Brain pericyte (primary cell): ENCODE measurements around the gene UXS1.

Experiments used
- DNase-seq: peaks from one replicate; pipeline ENCODE4 v3.0.0-alpha.2; 2012; ENCODE audit warnings: low read depth, low spot score

Gene UXS1

DNA sequence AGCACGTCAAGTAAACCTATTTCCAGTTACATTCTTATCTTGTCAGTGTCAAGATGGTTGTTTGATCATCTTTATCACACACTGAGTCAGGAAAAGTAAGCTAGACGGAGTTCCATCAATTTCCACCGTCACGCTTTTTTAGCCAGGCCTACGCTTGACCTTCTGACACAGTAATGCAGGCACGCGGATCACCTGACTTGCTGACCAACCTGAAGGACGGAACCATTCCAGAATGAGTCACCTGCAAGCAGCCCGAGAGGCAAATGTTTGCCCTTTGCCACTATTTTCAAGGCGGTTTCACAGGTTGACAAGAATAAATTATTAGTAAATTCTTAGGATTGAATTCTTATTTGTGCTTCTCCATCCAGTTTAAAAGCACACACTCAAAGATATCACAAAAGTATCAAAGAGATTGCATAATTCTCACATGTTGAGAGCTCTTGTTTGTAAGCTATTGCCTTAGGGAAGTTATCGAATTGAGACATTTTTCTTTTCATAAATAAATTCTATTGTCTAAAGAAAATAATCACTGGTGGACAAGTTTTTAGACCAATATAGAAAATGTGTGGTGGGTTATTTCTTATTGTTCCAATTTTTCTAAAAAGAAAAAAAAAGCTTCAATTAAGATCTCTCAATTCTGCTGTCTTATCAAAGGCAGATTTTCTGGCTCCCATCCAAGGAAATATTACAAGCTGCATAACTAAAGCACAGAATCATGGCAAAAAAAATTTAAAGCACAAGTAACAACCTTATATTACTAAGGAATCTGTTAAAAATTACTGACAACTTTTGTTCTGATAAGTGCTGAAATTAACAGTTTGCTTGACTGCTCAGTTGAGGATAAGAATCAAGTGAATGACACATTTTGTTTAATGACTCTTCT lies 31.9 kb downstream of the UXS1 start:
- DNase-seq = no peak

DNA sequence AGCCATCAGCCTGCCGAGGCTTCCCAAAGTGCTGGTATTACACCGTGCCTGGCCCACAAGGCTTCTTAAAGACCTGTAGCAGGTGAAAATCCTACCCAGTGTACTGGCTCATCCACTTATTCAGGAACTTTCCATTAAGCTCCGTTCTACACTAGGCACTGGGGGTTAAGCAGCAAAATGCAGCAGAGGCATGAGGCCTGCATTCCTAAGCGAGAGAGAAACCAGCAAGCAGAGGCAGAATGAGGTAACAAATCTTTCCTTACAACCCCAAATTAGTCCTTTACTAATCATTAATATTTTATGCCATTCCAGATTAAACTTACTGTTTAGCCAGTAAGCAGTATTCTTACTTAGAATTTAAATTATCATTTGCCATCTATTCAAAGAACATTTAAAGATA lies 32.8 kb downstream of the UXS1 start:
- no peak for DNase-seq

DNA sequence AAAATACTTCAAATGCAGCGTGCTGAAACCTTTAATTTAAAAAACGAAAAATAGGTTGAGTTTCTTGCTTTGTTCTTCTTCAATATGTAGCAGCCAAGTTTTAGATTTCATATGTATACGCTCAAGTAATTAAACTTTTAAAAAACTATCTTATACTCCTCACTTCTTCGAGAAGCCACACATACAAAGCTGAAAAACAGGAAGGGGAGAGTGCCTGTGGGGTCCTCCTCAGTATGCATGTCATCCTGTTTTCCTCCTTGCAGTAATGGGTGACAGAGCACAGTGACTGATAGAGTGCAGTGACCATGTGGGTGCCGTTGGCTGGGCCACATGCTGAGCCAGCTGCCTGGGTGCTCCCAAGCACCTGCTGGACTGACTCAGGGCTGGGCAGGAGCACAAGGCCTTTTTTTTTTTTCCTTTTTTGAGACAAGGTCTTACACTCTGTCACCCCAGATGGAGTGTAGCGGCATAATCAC lies 33.3 kb downstream of the UXS1 start:
- no peak for DNase-seq

DNA sequence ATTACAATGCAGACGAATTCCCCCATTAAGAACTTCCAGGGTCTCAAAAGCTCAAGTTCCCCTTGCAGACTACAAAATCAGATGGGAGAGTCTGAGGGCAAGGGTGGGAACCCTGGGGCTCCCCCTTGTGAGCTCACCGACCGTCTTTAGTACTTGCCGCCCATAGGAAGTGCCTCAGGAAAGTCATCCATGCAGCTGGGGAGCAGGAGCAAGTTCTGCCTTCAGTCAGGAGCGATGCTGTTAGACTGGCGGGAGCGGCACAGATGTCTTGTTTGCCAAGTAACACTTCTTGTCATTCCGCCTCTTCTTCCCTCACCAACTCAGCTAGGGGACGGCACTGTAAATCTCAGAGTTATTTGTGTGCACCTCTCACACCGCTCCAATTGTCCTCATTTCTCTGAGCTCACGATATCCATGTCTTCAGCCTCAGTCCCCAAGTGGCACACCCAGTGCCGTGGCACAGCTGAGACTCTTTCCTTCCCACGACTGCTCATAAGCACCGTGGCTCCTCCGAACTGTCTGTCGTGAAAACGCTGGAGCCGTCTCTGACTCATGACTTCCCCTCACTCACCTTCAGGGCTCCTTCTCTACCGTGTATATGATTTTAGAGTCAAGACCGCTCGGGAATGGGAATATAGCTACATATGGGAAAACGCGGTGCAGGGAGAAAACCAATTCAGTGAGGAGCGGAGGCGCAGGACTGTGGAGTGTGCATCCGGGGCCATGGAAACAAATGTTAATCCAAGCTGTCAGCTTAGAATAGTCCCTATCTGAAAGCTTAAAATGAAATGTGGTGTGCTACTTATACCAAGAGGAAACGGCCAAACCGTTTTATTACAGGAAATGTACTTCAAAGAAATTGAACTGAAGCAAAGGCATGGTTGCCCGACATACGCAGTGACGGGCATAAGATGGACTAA lies 34.0 kb downstream of the UXS1 start:
- DNase-seq = no peak

DNA sequence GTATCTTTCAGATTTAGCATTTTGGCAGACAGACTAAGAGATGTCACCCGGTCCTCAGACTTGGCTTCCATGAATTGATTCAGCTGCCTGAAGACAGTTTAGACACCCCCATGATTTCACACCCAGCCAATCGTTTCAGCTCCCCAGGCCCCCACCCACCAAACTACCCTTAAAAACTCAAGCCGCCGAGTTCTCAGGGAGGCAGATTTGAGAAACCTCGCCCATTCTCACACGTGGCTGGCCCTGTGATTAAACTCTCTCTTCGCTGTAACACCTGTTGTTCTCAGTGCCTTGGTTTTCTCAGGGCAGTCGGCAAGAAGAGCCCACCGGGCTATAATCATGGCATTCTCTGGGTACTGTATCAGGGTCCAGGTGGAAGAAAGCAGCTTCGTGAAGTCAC lies 35.2 kb downstream of the UXS1 start:
- no peak for DNase-seq

DNA sequence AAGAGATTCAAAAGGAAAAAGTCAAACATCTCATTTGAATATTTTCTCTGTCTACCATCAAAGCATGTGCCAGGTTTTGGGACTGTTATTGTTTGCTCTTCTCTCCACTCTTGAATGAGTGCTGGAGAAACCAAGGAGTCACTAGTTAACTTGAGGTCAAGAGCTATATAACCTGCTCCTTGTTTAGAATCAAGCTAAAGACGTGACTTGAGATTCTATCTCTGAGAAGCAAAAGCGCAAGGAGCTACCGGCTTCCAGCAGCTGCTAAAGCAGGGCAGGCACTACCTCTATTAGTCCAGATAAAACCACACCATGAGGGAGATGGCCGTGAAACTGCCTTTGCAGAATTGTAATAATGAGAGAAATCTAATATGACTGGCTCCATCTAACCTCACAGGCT lies 36.0 kb downstream of the UXS1 start:
- DNase-seq = no peak

DNA sequence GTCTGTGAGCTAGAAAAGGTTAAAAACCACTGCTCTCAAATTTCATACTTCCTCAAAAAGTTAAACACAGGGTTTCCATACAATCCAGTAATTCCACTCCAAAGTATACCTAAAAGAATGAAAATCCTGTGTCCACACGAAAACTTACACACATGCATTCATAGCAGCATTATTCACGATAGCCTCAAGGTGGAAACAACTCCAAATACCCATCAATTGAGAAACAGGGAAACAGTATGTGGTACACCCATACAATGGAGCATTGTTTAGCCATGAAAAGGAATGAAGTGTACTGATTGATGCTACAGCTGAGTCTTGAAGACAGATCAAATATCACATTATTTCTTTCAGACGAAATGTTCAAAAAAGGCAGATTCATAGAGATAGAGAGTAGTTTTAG lies 36.7 kb downstream of the UXS1 start:
- DNase-seq = no peak

DNA sequence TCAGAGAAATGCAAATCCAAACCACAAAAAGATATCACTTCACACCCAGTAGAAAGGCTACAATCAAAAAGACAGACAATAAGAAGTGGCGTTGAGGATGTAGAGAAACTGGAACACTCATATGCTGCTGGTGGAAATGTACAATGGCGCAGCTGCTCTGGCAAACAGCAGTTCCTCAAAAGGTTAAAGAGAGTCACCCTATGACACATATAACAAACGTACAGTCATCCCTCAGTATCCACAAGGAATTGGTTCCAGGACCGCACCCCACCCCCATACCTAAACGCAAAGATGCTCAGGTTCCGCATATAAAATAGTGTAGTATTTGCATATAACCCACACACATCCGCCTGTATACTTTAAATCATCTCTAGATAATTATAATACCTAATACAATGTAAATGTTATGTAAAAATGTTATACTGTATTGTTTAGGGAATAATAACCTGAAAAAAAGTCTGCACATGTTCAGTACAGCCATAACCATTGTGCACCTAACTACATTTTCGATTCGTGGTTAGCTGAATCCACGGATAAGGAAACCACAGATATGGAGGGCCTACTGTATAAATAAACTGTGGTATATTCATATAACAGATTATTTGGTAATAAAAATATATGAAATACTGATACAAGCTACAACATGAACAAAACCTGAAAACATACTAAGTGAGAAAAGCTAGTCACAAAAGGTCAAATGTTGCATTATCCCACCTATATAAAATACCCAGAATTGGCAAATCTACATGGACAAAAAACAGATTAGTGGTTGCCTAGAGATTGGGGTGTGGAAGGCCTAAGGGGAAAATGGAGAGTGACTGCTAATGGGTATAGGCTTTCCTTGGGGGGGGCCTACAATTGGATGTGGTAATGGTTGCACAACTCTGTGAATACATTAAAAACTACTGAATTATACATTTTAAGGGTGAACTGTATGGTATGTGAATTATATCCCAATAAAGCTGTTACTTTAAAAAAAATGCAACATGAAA lies 37.5 kb downstream of the UXS1 start:
- no peak for DNase-seq

DNA sequence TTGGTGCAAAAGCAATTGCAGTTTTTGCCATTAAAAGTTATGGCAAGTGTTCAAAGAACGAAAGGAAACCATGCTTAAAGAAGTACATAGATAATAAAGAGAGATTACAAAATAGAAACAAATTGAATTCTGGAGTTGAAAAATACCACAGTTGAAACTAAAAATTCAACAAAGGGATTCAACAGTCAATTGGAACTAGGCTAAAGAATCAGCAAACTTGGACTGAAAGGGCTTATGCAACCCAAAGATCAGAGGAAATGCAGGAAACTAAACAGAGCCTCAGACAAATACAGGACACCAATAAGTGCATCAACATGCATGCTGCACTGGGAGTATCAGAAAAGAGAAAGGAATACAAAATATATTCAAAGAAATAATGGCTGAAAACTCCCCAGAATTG lies 40.3 kb downstream of the UXS1 start:
- no peak for DNase-seq

DNA sequence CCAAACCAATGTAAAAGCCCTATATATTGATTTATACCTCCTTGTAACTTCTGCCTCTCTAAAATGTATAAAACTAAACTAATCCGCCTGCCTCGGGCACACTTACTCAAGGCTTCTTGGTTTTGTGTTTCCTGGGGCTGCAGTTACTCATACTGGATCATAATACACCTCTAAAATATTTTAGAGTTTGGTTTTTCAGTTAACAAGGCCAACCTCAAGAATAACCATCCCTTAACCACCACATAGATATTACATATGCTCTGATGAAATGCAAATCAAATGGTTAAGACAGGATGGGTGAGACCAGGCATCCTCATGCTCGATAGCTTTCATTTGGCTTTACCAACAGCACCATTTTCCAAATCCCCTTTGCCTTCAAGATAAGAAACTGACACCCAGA lies 46.4 kb downstream of the UXS1 start:
- DNase-seq = no peak

DNA sequence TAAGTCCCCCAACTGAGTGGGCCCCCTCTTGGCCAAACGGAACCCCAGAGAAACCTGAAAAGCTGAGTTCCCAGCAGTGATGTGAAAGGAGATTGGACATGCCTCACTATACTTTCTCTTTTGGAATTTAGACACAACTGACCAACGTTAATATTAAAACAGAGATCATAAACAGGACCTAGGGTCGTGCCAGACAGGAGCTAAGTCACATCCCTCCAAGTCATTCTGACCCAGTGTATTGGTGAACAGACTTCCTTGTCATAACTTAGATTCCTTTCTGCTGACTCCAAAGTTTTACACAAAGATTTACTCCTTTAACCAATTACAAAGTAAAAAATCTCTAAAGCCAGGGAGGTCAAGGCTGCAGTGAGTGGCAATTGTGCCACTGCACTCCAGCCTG lies 46.9 kb downstream of the UXS1 start:
- DNase-seq = no peak

DNA sequence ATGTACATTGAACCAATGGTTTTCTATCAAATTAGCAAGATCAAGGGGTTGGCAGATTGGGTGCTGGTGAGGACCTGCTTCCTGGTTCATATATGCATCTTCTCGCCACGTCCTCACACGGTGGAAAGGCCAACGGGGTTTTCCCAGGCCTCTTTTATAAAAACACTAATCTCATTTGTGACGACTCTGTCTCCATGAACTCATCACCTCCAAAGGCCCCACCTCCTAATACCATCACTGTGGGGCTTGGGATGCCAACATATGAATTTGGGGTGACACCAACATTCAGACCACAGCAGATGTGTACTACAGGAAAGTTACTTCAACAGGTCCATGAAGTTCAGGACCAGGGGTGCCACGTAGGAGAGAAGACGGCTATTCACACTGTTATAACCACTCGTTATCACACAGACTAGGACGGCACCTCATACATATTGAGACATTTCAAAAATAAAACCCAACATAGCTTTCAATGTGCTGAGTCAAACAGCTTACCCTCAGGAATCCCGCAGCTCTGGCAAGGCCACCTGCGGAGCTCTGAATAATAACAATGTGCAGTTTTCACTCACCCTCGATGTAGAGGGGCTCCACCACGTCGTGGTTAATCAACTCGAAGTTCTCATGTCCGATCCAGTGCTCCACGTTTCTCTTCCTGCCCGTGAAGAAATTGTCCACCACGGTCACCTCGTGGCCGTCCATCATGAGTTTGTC lies 49.3 kb downstream of the UXS1 start:
- no peak for DNase-seq

DNA sequence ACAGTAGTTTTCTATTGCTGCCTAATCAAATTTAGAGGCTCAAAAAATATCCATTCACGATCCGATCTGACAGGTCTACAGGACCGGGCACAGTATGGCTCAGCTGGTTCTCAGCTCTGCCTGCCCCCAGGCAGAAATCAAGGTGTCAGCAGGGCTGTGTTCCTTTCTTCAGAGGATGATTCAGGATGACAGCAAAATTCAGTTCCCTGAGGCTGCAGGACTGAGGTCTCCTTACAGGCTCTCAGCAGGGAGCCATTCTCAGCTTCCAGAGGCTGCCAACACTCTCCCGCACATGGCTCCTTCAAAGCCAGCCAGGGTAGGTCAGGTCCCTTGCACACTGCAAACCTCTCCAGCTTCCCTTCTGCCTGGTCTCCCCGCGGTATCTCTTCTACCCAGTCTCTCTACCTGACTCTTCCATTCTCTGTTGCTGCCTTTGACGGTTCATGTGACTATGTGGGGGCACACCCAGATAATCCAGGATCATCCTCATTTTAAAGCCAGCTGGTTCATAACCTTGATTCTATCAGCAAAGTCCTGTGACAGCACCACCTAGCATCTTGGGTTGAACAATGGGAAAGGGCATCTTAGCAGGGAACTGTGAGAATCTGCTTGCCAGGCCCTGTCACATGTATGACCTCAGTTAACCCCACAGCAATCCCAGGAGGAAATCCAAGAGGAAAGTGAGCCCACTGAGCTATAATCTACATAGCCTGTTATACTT lies 50.4 kb downstream of the UXS1 start:
- DNase-seq = no peak

DNA sequence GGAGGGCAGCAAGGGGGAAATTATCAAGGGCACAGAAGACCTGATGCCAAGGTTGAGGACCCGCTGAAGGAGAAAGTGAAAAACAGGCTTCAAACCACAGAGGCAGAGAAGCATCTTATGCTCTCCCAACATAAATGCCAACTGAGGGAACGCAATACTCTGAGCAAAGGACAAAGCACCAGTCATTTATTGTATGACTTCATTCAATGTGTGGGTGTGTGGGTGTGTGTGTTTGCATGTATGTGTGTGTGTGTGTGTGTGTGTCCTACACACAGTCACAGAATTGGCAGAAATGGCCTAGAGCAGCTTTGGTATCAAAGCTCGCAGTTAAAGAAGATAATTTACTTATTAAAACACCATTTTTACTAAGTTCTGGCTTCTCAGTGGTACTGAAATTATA lies 51.4 kb downstream of the UXS1 start:
- no peak for DNase-seq

DNA sequence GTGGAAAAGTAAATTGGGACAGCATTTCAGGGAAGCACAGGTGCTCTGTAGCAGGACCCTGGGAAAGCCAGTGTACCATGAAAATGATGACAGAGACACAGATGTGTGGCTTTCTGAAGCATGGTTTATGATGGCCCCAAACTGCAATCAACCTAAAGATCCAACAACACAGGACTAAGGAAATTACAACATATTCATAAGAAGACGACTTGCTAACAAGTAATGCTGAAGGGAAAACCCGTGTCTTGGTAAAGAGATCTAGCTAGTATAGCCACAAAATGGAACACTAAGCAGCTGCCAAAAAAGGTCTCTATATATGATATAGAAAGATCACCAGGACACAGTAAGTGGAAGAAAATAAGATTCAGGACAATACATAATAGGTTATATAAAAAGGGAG lies 53.2 kb downstream of the UXS1 start:
- no peak for DNase-seq

DNA sequence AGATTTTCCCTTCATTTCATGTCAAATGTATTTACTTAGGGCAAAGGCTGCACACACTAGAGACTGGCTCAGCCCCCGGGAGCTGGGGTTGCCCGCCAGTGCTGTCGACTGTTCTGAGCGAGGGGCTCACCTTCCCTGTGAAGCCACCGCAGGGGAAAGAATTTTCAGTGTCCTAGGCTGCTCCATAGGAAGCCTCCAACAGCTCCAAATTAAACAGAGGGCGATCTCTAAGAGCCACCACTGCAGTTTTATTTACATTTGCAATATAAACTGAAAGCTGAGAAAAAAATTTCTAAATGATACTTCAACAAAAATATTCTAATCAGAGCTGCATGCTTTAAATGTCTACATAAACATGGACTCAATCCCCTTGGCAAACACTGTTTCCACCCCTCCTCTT lies 54.0 kb downstream of the UXS1 start:
- no peak for DNase-seq

DNA sequence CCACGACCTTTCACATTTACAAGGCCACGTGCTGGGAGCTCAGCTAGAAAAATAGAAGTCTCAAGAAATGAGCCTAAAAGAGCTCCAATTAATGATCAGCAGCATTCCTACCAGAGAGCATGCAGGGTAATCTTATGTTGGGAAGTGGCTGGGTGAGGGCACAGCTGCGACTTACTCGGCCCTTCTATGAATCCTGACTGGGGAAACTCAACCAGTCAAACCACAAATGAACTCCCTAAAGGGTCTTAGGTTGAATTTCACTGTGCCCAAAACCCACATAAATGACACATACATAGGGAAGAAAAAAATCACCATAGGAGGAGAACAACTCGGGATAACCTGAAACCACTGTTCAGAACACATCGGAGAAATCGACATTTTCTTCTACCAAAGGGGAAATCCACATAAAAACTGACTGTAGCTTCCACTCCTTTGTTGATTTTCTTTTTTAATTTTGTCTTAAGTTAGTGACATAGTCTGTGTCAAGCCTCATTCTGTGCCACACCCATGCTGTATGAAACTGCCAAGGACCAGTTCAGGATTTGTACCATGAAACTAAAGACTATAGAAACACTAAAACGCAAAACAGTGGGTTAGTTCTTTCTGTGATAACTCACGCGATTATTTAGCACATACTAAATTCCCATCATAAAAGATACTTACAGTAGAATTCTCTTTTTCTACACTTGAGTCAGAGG lies 54.7 kb downstream of the UXS1 start:
- DNase-seq = no peak

DNA sequence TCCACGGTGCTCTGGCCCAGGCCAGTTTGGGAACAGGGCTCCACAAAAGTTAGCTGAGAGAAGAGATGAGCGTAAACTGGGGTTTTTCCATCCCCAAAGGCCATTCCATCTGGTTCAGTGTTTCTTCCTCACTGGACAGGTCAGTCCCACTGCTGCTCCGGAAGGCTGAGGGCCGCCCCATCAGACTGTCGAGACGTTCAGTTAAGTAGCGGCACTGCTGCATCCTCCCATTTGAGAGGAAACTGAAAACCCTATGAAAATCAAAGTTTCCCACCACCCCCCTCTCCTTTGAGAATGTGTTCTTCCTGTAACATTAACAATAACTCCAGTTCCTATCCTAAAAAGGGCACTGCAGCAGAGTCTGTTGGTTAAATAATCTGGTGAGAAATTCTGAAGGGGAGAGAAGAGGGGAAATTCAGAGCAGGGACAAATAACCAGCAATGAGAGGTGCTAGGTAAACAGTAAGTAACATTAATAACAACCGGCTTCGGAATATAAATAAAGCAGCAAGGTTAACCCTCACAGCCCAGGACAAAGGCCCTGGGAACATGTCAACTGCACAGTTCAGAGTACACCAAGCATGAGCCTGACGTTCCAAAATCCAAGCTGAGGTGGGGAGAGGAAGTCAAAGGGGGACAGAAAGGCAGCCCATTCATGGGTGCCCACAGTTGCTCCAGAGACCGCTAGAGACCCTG lies 55.4 kb downstream of the UXS1 start:
- DNase-seq = no peak
